C4-2B (cell line): ENCODE data around the gene DOCK11.

Experiments
- CTCF ChIP-seq: fragments of 450-650 bp; conservative IDR thresholded peaks from 2 replicates; pipeline ENCODE4 v1.5.1; 2017; ENCODE audit warnings: mild to moderate bottlenecking
- ZFX ChIP-seq: fragments of 450-650 bp; IDR thresholded peaks from 2 replicates; pipeline ENCODE4 v1.6.1; 2017

GRCh38 chrX:118637997-118638396 is 142.4 kb downstream of the DOCK11 start:
- peak; percentile 52 for TF ChIP-seq CTCF
- no peak for TF ChIP-seq ZFX
